H9 (cell line): ENCODE measurements around the gene ERP44. TPM values are rescaled to one million over a fixed set of nuclear protein-coding genes. Genes with fewer than 3 reads are reported as not detected.

Experiments used
- DNase-seq: peaks from one replicate; pipeline ENCODE4 v3.0.0-alpha.2; 2017
- H2AFZ ChIP-seq: one replicate; pipeline ENCODE4 v1.6.1; 2013; ENCODE audit warnings: mild to moderate bottlenecking, low read length, control low read depth, moderate library complexity
- H2AK5ac ChIP-seq: 2 replicates; pipeline ENCODE4 v1.6.1; 2013; ENCODE audit warnings: low read length, control low read depth, mixed read lengths; ENCODE audit not compliant: insufficient read length
- H2BK120ac ChIP-seq: one replicate; pipeline ENCODE4 v1.6.1; 2013; ENCODE audit warnings: low read depth, mild to moderate bottlenecking, low read length, control low read depth, inconsistent platforms; ENCODE audit not compliant: poor library complexity, severe bottlenecking
- H2BK12ac ChIP-seq: 2 replicates; pipeline ENCODE4 v1.6.1; 2013; ENCODE audit warnings: low read length, control low read depth, mixed read lengths, low read depth; ENCODE audit not compliant: insufficient read length
- H2BK15ac ChIP-seq: 2 replicates; pipeline ENCODE4 v1.6.1; 2013; ENCODE audit warnings: low read depth, low read length, control low read depth
- H2BK20ac ChIP-seq: one replicate; pipeline ENCODE4 v1.6.1; 2013; ENCODE audit warnings: low read depth, mild to moderate bottlenecking, low read length, control low read depth, inconsistent platforms; ENCODE audit not compliant: poor library complexity, severe bottlenecking
- H2BK5ac ChIP-seq: 2 replicates; pipeline ENCODE4 v1.6.1; 2013; ENCODE audit warnings: low read length, control low read depth, mixed read lengths; ENCODE audit not compliant: insufficient read length
- H3K14ac ChIP-seq: 2 replicates; pipeline ENCODE4 v1.6.1; 2013; ENCODE audit warnings: low read length, control low read depth; ENCODE audit not compliant: insufficient read depth
- H3K18ac ChIP-seq: 2 replicates; pipeline ENCODE4 v1.6.1; 2013; ENCODE audit warnings: low read depth, mild to moderate bottlenecking, mixed read lengths, low read length, control low read depth; ENCODE audit not compliant: insufficient read length
- H3K23ac ChIP-seq: 2 replicates; pipeline ENCODE4 v1.6.1; 2013; ENCODE audit warnings: low read length, control low read depth, mixed read lengths, low read depth; ENCODE audit not compliant: insufficient read length
- H3K23me2 ChIP-seq: 2 replicates; pipeline ENCODE4 v1.6.1; 2013; ENCODE audit warnings: low read depth, mild to moderate bottlenecking, mixed read lengths, low read length, control low read depth; ENCODE audit not compliant: insufficient read length, poor library complexity, severe bottlenecking
- H3K27ac ChIP-seq: 2 replicates; pipeline ENCODE4 v1.5.1; 2013; ENCODE audit warnings: low read length, control low read depth, mixed read lengths, low read depth; ENCODE audit not compliant: insufficient read length
- H3K27me3 ChIP-seq: 2 replicates; pipeline ENCODE4 v1.6.1; 2013; ENCODE audit warnings: low read length, control low read depth, inconsistent platforms; ENCODE audit not compliant: insufficient read depth
- H3K4ac ChIP-seq: 2 replicates; pipeline ENCODE4 v1.6.1; 2013; ENCODE audit warnings: low read depth, mild to moderate bottlenecking, control low read depth, inconsistent platforms, low read length, moderate library complexity
- H3K4me1 ChIP-seq: 2 replicates; pipeline ENCODE4 v1.6.1; 2013; ENCODE audit warnings: low read length, control low read depth, inconsistent platforms; ENCODE audit not compliant: insufficient read depth
- H3K4me2 ChIP-seq: 2 replicates; pipeline ENCODE4 v1.6.1; 2013; ENCODE audit warnings: low read length, control low read depth, mixed read lengths; ENCODE audit not compliant: insufficient read length, insufficient read depth
- H3K56ac ChIP-seq: 2 replicates; pipeline ENCODE4 v1.6.1; 2013; ENCODE audit warnings: low read depth, mild to moderate bottlenecking, mixed read lengths, low read length, control low read depth; ENCODE audit not compliant: insufficient read length
- H3K79me1 ChIP-seq: 2 replicates; pipeline ENCODE4 v1.6.1; 2013; ENCODE audit warnings: low read depth, mild to moderate bottlenecking, moderate library complexity, low read length, control low read depth, inconsistent platforms; ENCODE audit not compliant: insufficient read depth, poor library complexity, severe bottlenecking
- H3K79me2 ChIP-seq: 2 replicates; pipeline ENCODE4 v1.6.1; 2013; ENCODE audit warnings: low read length, control low read depth, inconsistent platforms; ENCODE audit not compliant: insufficient read depth
- H3K9ac ChIP-seq: 2 replicates; pipeline ENCODE4 v1.6.1; 2013; ENCODE audit warnings: low read length, control low read depth, mixed read lengths; ENCODE audit not compliant: insufficient read length; ENCODE audit errors: extremely low read depth
- H3K9me3 ChIP-seq: one replicate; pipeline ENCODE4 v1.6.1; 2013; ENCODE audit warnings: low read depth, low read length, inconsistent platforms; ENCODE audit not compliant: control insufficient read depth
- H3T11ph ChIP-seq: one replicate; pipeline ENCODE4 v1.6.1; 2013; ENCODE audit warnings: mild to moderate bottlenecking, low read length, control low read depth, inconsistent platforms
- H4K20me1 ChIP-seq: one replicate; pipeline ENCODE4 v1.6.1; 2013; ENCODE audit not compliant: control insufficient read depth, insufficient read length, insufficient read depth
- H4K5ac ChIP-seq: 2 replicates; pipeline ENCODE4 v1.6.1; 2013; ENCODE audit warnings: low read depth, mild to moderate bottlenecking, mixed read lengths, low read length, control low read depth; ENCODE audit not compliant: insufficient read length
- H4K8ac ChIP-seq: replicated peaks from 2 replicates; pipeline ENCODE4 v1.6.1; 2013; ENCODE audit warnings: low read length, control low read depth, mixed read lengths, low read depth; ENCODE audit not compliant: insufficient read length
- H4K91ac ChIP-seq: 2 replicates; pipeline ENCODE4 v1.6.1; 2013; ENCODE audit warnings: low read depth, mild to moderate bottlenecking, moderate library complexity, mixed read lengths, low read length, control low read depth; ENCODE audit not compliant: insufficient read length
- H3K27ac Mint-ChIP-seq, 3 experiments: 2 replicates in 2 of 3; 3 replicates in 1 of 3; pipeline ENCODE4 v1.8.0; 2020 to 2021; ENCODE audit warnings: mixed read lengths in 3 of 3, mild to moderate bottlenecking in 1 of 3, moderate library complexity in 1 of 3
- H3K27me3 Mint-ChIP-seq: 2 replicates; pipeline ENCODE4 v1.8.0; 2021; ENCODE audit warnings: low read depth, mild to moderate bottlenecking, moderate library complexity, mixed read lengths
- H3K36me3 Mint-ChIP-seq, 3 experiments: 2 replicates in 2 of 3; 3 replicates in 1 of 3; pipeline ENCODE4 v1.8.0; 2020 to 2021; ENCODE audit warnings: low read depth in 3 of 3, mixed read lengths in 3 of 3; ENCODE audit not compliant: insufficient read depth in 1 of 3
- H3K4me1 Mint-ChIP-seq, 2 experiments: 2 replicates each; pipeline ENCODE4 v1.8.0; 2020; ENCODE audit warnings: mixed read lengths in 2 of 2
- H3K4me3 Mint-ChIP-seq, 2 experiments: 2 replicates in 1 of 2; 3 replicates in 1 of 2; pipeline ENCODE4 v1.8.0; 2020 to 2021; ENCODE audit warnings: mild to moderate bottlenecking in 2 of 2, mixed read lengths in 2 of 2, moderate library complexity in 1 of 2
- H3K9me3 Mint-ChIP-seq, 2 experiments: 2 replicates in 1 of 2; 3 replicates in 1 of 2; pipeline ENCODE4 v1.8.0; 2020; ENCODE audit warnings: mild to moderate bottlenecking in 2 of 2, mixed read lengths in 2 of 2, moderate library complexity in 1 of 2
- total RNA-seq: library from RNA; stranded (reverse); gene quantifications from 2 replicates; pipeline ENCODE4 v1.2.1, GENCODE V29; 2021
- TF ChIP-seq, protein P1 (sequence below): fragments of 200-600 bp; sonication (generic); conservative IDR thresholded peaks from 3 replicates; pipeline ENCODE4 v1.8.0; 2021; ENCODE audit warnings: antibody characterized with exemption, mild to moderate bottlenecking

ERP44 gene
- total RNA-seq, 1 experiment from 2014 or later, result 15.4 TPM

DNA sequence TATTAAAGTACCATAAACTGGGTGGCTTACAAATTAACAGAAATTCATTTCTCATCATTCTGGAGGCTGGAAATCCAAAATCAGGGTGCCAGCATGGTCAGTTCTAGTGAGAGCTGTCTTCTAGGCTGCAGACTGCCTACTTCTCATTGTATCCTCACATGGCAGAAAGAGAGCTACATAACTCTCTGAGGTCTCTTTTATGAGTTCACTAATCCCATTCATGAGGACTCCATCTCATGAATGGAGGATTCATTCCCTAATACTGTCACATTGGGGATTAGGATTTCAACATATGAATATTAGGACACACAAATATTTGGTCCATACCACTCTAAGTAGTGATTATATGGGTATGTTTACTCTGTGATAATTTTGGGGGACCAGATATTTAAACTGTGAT lies 84.0 kb downstream of the ERP44 start:
- H3K23ac ChIP-seq, result no peak overlapping the region
- DNase-seq, result no peak
- H3K56ac ChIP-seq, result no peak overlapping the region
- 0 out of 5 replicates have a peak, but pooled peaks cover 0 to 2% of the 10 kb centered on the region in 2 experiments for H3K9me3 Mint-ChIP-seq
- H3K27me3 ChIP-seq, result no peaks in the 10 kb centered on the region
- no peak overlapping the region for H3K14ac ChIP-seq
- H3K9ac ChIP-seq, result no peak overlapping the region
- TF ChIP-seq, protein P1, sequence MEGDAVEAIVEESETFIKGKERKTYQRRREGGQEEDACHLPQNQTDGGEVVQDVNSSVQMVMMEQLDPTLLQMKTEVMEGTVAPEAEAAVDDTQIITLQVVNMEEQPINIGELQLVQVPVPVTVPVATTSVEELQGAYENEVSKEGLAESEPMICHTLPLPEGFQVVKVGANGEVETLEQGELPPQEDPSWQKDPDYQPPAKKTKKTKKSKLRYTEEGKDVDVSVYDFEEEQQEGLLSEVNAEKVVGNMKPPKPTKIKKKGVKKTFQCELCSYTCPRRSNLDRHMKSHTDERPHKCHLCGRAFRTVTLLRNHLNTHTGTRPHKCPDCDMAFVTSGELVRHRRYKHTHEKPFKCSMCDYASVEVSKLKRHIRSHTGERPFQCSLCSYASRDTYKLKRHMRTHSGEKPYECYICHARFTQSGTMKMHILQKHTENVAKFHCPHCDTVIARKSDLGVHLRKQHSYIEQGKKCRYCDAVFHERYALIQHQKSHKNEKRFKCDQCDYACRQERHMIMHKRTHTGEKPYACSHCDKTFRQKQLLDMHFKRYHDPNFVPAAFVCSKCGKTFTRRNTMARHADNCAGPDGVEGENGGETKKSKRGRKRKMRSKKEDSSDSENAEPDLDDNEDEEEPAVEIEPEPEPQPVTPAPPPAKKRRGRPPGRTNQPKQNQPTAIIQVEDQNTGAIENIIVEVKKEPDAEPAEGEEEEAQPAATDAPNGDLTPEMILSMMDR, result no peak
- no peak overlapping the region for H3K4me2 ChIP-seq
- H3K4ac ChIP-seq, result no peak overlapping the region
- H4K91ac ChIP-seq, result no peak overlapping the region
- H2BK12ac ChIP-seq, result no peak overlapping the region
- H2AK5ac ChIP-seq, result no peak overlapping the region
- H3K23me2 ChIP-seq, result no peaks in the 10 kb centered on the region
- H4K8ac ChIP-seq, result no peak overlapping the region
- no peaks in the 10 kb centered on the region for H3K79me2 ChIP-seq
- H2BK15ac ChIP-seq, result no peak overlapping the region
- no peaks in the 10 kb centered on the region for H3K4me1 ChIP-seq
- no peak overlapping the region for H2BK120ac ChIP-seq
- no peak overlapping the region for H3T11ph ChIP-seq
- no peak overlapping the region for H3K27ac Mint-ChIP-seq
- no peak overlapping the region for H2BK20ac ChIP-seq
- 0 out of 4 replicates have a peak, but pooled peaks cover 0 to 2% of the 10 kb centered on the region in 2 experiments for H3K4me1 Mint-ChIP-seq
- H3K18ac ChIP-seq, result no peak overlapping the region
- H3K27ac ChIP-seq, result no peak overlapping the region
- no peak overlapping the region for H2AFZ ChIP-seq
- H3K27me3 Mint-ChIP-seq, result no peaks in the 10 kb centered on the region
- H4K5ac ChIP-seq, result no peak overlapping the region
- H3K79me1 ChIP-seq, result no peaks in the 10 kb centered on the region
- H4K20me1 ChIP-seq, result no peaks in the 10 kb centered on the region
- H2BK5ac ChIP-seq, result no peak overlapping the region
- no peak overlapping the region for H3K4me3 Mint-ChIP-seq
- H3K36me3 Mint-ChIP-seq, result peaks cover 0 to 2% (median 0%) of the 10 kb centered on the region in 3 experiments; a peak in 2 of 7 replicates
- no peaks in the 10 kb centered on the region for H3K9me3 ChIP-seq
